ENCODE data around the gene GATD1.

GATD1 gene

DNA sequence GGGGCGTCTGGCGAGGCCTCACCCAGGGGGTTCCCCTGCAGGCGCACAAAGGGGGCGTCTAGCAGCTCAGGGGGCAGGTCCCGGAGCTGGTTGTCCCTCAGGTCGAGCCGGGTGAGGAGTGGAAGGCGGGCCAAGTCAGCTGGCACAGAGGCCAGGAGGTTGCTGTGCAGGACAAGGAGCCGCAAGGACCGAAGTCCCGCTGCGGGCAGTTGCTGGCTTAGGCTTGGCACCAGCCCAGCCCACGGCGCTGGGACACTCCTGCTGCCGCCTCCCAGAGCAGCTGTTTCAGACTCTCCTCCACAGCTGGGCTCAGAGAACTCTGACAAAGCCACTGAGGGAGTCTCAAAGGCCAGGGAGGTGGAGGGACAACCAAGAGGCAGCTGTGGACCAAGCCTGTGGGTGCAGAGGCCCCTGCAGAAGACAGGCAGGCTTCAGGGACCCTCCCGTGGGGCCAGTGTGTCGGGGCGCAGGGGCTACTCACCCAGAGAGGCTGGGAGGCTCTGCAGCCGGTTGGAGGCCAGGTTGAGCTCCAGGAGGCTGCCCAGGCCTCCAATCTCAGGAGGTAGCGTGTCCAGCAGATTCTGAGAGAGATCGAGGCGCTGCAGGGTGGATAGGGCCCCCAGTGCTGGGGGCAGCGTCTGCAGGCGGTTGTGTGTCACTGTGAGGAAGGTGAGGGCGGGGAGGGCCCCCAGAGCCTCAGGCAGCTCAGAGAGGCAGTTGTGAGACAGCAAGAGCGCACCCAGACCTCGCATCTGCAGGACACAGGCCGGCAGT lies 25.6 kb upstream of the GATD1 start:
- no peaks in the 10 kb centered on the region for H3K9me3 ChIP-seq (ENCODE audit: insufficient read depth, low read length)
- H3K36me3 ChIP-seq (replicated peaks; ENCODE audit: low read depth, low read length) = no peaks in the 10 kb centered on the region
- no peak overlapping the region for H3K27ac ChIP-seq (ENCODE audit: low read length)
- H3K4me1 ChIP-seq (ENCODE audit: low read length) = peaks cover 13% of the 10 kb centered on the region; the same call in 1 of the 2 replicates
- no peak overlapping the region for H3K4me2 ChIP-seq (ENCODE audit: low read length)
- no peak for TF ChIP-seq EZH2phosphoT487 (IDR thresholded peaks at IDR 0.05; ENCODE audit: low read depth)
- TF ChIP-seq, protein P1, sequence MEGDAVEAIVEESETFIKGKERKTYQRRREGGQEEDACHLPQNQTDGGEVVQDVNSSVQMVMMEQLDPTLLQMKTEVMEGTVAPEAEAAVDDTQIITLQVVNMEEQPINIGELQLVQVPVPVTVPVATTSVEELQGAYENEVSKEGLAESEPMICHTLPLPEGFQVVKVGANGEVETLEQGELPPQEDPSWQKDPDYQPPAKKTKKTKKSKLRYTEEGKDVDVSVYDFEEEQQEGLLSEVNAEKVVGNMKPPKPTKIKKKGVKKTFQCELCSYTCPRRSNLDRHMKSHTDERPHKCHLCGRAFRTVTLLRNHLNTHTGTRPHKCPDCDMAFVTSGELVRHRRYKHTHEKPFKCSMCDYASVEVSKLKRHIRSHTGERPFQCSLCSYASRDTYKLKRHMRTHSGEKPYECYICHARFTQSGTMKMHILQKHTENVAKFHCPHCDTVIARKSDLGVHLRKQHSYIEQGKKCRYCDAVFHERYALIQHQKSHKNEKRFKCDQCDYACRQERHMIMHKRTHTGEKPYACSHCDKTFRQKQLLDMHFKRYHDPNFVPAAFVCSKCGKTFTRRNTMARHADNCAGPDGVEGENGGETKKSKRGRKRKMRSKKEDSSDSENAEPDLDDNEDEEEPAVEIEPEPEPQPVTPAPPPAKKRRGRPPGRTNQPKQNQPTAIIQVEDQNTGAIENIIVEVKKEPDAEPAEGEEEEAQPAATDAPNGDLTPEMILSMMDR (IDR thresholded peaks at IDR 0.05; ENCODE audit: low read depth, low read length) = no peak
- H3K4me3 ChIP-seq (ENCODE audit: low read length) = no peak overlapping the region
- H3K27me3 ChIP-seq (ENCODE audit: low read depth, low read length) = no peaks in the 10 kb centered on the region
- H4K20me1 ChIP-seq (ENCODE audit: insufficient read depth, low read length) = no peaks in the 10 kb centered on the region
- H3K79me2 ChIP-seq (ENCODE audit: low read length) = peaks cover 4% of the 10 kb centered on the region
- no peak overlapping the region for H2AFZ ChIP-seq (ENCODE audit: low read depth, low read length)
- H3K9ac ChIP-seq (ENCODE audit: low read length) = no peak overlapping the region

DNA sequence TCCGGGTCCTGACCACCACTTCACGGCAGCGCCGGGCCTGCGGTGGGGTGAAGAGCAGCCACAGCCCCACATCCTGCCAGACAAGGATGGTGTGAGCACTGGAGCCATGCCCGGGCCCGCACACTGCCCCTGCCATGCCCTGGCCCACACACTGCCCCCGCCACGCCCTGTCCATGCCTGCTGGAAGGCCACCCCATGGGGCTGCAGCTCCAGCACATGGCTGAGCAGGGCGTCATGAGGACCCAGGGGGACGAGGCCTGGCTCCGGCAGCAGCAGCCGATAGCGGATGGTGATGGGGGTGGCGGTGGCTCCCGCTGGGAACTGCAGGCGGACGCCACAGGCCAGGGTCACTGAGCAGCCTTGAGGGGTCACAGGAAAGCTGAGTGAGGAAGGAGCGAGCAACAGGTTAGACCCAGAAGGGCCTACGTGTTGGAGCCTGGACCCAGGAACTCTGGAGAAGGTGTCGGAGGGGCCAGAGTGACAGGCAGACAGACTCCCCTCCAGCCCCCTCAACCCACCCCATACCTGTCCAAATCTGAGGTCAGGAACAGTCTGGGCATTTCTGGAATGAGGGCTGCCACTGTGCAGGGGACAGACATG lies 24.8 kb upstream of the GATD1 start:
- TF ChIP-seq, protein P1 (IDR thresholded peaks at IDR 0.05; ENCODE audit: low read depth, low read length) = no peak
- TF ChIP-seq EZH2phosphoT487 (IDR thresholded peaks at IDR 0.05; ENCODE audit: low read depth) = no peak
- H3K27me3 ChIP-seq (ENCODE audit: low read depth, low read length) = no peaks in the 10 kb centered on the region
- no peak overlapping the region for H3K27ac ChIP-seq (ENCODE audit: low read length)
- H3K36me3 ChIP-seq (replicated peaks; ENCODE audit: low read depth, low read length) = no peaks in the 10 kb centered on the region
- H3K4me1 ChIP-seq (ENCODE audit: low read length) = peaks cover 12% of the 10 kb centered on the region; the same call in 1 of the 2 replicates
- H3K4me3 ChIP-seq (ENCODE audit: low read length) = no peak overlapping the region
- H3K79me2 ChIP-seq (ENCODE audit: low read length) = peaks cover 6% of the 10 kb centered on the region; the same call in 1 of the 2 replicates
- H2AFZ ChIP-seq (ENCODE audit: low read depth, low read length) = no peak overlapping the region
- H3K9me3 ChIP-seq (ENCODE audit: insufficient read depth, low read length) = no peaks in the 10 kb centered on the region
- no peak overlapping the region for H3K4me2 ChIP-seq (ENCODE audit: low read length)
- H4K20me1 ChIP-seq (ENCODE audit: insufficient read depth, low read length) = no peaks in the 10 kb centered on the region
- H3K9ac ChIP-seq (ENCODE audit: low read length) = no peak overlapping the region

DNA sequence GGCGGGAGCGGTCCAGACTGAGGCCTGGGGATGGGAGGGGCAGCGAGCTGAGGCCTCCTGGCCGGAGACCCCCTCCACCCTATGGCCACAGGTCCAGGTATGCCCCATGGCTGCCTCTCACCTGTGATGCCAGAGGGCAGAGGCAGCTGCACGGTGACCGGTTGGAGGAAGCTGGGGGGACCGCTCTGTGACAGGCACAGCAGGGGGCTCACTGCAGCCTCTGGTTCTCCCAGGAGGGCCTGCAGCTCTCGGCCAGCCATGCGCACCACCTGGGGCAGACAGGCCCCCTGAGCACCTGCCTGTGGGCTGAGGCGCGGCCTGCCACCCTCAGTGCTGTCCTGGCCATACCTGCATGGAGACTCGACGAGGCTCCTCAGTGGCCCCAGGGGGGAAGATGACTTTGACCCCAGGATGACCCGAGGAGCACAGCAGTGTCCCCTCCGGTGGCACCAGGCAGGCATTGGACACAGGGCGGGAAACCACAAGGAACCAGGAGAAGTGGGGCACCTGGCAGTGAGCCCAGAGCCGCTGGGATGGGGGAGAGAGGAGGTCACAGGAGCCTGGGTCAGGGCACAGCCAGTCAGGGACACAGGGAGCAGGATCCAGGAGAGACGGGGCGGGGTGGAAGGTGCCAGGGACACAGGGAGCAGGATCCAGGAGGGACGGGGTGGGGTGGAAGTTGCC lies 24.0 kb upstream of the GATD1 start:
- H3K79me2 ChIP-seq (ENCODE audit: low read length) = peaks cover 15% of the 10 kb centered on the region
- peaks cover 19% of the 10 kb centered on the region for H3K4me1 ChIP-seq (ENCODE audit: low read length)
- no peak overlapping the region for H2AFZ ChIP-seq (ENCODE audit: low read depth, low read length)
- no peaks in the 10 kb centered on the region for H3K9me3 ChIP-seq (ENCODE audit: insufficient read depth, low read length)
- no peak overlapping the region for H3K4me2 ChIP-seq (ENCODE audit: low read length)
- no peaks in the 10 kb centered on the region for H3K27me3 ChIP-seq (ENCODE audit: low read depth, low read length)
- peaks cover 4% of the 10 kb centered on the region; the same call in 1 of the 2 replicates for H4K20me1 ChIP-seq (ENCODE audit: insufficient read depth, low read length)
- no peak overlapping the region for H3K4me3 ChIP-seq (ENCODE audit: low read length)
- no peak overlapping the region for H3K9ac ChIP-seq (ENCODE audit: low read length)
- TF ChIP-seq, protein P1 (IDR thresholded peaks at IDR 0.05; ENCODE audit: low read depth, low read length) = no peak
- TF ChIP-seq EZH2phosphoT487 (IDR thresholded peaks at IDR 0.05; ENCODE audit: low read depth) = no peak
- no peaks in the 10 kb centered on the region for H3K36me3 ChIP-seq (replicated peaks; ENCODE audit: low read depth, low read length)
- H3K27ac ChIP-seq (ENCODE audit: low read length) = no peak overlapping the region

DNA sequence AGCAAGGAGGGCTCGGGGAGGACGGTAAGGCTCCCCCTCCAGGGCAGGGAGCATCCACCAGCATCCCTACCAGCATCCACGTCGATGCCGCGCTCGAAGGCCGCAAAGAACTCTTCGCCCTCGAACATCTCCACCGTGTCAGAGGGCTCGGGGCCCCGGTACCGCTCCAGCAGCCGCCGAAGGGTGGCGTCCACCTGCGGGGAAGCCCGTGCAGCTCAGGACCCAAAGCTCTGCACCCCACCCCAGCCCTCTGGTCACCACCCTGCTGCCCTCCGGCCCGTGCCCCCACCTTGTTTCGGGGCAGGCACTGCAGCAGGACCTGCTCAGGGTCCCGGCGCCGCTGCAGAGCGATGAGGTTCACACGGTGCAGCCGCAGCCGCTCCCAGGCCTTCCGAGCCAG lies 23.2 kb upstream of the GATD1 start:
- H3K27ac ChIP-seq (ENCODE audit: low read length) = no peak overlapping the region
- H3K9ac ChIP-seq (ENCODE audit: low read length) = no peak overlapping the region
- H3K36me3 ChIP-seq (replicated peaks; ENCODE audit: low read depth, low read length) = no peaks in the 10 kb centered on the region
- no peak overlapping the region for H3K4me3 ChIP-seq (ENCODE audit: low read length)
- peaks cover 18% of the 10 kb centered on the region for H3K4me1 ChIP-seq (ENCODE audit: low read length)
- no peaks in the 10 kb centered on the region for H3K9me3 ChIP-seq (ENCODE audit: insufficient read depth, low read length)
- TF ChIP-seq, protein P1 (IDR thresholded peaks at IDR 0.05; ENCODE audit: low read depth, low read length) = no peak
- H4K20me1 ChIP-seq (ENCODE audit: insufficient read depth, low read length) = peaks cover 4% of the 10 kb centered on the region; the same call in 1 of the 2 replicates
- H2AFZ ChIP-seq (ENCODE audit: low read depth, low read length) = no peak overlapping the region
- peaks cover 21% of the 10 kb centered on the region for H3K79me2 ChIP-seq (ENCODE audit: low read length)
- H3K27me3 ChIP-seq (ENCODE audit: low read depth, low read length) = no peaks in the 10 kb centered on the region
- H3K4me2 ChIP-seq (ENCODE audit: low read length) = no peak overlapping the region
